GM12874 (cell line): ENCODE data around the gene BCDIN3D.

Source experiments
- CTCF ChIP-seq: IDR thresholded peaks from 2 replicates; pipeline ENCODE4 v1.5.1; 2011; ENCODE audit warnings: low read depth, mild to moderate bottlenecking, control low read depth, low read length, moderate library complexity; ENCODE audit not compliant: insufficient read depth

Gene BCDIN3D

GRCh38 chr12:49832836-49833421 lies 10.0 kb downstream of the BCDIN3D start:
- no peak for TF ChIP-seq CTCF

DNA sequence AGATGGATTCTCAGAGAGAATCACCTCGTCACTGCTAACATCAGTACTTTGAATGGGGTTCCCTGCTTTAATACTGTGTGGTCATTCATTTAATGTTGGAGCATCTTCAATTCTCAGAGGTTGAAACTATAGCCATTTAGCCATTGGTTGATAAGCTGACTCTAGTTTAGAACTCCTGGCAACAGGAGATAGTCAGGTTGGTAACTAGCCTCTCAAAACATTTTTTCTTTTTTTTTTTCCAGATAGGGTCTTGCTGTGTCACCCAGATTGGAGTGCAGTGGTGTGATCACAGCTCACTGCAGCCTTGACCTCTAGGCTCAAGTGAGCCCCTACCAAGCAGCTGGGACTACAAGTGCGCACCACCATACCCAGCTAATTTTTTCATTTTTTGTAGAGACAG lies 11.2 kb downstream of the BCDIN3D start:
- TF ChIP-seq CTCF: no peak

- TF ChIP-seq CTCF: no peak
Measured at GRCh38 chr12:49828133-49829091, 14.5 kb downstream of the BCDIN3D start, which contains the start of gene NCKAP5L. Gene NCKAP5L (minus strand): TSS chr12:49828413. CDS start chr12:49804044, 24,369 bp downstream.

DNA sequence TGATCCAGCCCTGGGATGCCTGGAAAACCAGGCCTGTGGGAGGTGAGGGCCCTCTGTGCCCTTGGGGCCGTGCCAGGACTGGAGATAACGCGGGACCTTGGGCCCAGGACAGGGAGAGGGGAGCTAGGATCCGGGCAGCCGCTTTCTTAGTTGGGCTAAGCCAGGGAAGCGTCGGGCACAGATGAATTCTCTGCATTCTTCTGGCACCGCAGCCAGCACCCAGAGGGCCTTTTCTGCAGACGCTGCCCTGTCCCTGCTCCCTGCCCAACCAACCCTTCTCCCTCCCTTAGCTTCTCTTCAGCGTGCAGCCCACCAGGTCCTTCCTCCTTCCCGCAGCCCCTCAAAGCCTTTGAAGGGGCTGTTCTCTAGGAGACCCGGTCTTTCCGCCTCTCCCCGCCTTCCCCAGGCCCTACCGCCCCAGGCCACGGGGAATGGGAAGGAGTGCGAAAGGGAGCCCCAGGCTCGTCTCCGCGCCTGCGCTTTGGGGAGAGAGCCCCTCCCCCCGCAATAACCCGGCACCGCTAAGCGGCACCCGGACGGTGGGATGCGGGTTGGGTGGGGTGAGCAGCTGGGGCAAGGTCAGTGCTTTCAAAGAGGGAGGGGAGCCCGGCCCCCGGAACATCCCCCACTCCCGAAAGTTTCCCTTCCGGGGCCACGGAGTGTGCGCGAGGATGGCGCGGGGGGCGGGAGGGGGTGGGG lies 15.4 kb downstream of the BCDIN3D start:
- TF ChIP-seq CTCF: no peak

DNA sequence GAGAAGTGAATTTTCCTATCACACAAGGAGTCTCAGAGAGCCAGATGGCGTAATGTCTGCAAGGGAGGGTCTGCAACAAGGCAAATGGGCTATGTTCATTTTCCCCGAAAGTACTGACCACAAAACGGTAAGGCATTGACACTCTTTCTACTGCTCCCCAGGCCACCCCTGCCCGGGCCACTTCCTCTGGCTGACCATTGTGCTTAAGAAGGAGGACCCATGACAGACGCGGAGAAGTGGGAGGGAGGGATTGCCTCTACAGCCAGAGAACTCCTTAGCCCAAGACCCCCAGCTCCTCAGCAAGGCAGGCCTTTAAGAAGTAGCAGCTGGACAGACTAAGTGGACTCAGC lies 15.9 kb downstream of the BCDIN3D start:
- TF ChIP-seq CTCF: no peak

DNA sequence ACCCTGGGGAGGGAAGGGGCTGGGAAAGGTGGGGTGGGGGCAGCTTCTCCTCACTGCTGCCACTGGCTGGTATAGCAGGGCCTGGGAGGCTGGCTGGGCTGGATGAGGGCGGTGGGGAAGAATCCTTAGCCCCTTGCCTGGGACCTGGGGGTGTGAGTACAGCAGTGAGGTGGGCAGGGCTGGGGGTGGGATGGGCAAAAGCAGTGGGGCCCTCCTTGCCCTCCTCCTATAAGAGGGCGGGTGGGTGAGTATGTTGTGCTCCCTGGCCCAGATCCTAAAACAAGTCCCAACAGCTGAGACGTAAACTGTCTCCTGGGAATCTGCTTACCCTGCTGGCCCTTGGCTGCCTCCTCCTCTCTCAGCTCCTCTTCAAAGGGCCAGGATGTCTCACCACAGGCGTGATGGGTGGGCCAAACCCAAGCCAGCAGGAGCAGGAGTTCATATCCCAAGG lies 16.9 kb downstream of the BCDIN3D start:
- TF ChIP-seq CTCF: no peak

DNA sequence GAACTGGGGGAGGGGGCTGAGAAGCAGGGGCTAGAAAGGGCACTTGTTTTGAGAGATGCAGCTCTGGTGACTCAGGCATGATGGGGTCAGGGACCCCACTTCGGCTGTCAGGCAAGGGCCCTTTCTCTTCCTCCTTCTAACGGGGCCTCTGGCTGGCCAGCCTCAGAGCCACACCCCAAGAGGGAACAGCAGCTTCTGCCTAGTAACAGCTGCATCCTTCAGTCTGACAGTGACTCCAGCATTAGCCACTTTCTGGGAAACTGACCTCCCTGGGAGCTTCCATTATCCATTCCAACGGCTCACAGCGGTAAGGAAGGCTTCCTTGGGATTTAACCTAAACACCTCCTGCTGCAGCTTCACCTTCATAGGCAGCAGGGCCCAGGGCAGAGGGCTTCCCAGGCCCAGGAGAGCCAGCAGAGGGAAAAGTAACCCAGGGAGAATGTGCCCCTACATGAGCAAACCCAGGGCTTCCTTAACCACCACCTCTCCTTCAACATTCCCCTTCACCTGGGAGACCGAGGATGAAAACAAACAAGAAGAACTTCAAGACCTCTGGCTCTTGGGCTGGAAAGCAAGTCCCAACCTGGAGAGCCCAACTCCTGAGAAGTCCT lies 17.4 kb downstream of the BCDIN3D start:
- no peak for TF ChIP-seq CTCF
